Measurements from ENCODE around the gene COPZ2.
"Not testable (repeated sequence)": the region's sequence is repeated elsewhere in the genome, so short reads cannot be mapped to it uniquely, and the experiment has no call there.

Gene COPZ2

DNA sequence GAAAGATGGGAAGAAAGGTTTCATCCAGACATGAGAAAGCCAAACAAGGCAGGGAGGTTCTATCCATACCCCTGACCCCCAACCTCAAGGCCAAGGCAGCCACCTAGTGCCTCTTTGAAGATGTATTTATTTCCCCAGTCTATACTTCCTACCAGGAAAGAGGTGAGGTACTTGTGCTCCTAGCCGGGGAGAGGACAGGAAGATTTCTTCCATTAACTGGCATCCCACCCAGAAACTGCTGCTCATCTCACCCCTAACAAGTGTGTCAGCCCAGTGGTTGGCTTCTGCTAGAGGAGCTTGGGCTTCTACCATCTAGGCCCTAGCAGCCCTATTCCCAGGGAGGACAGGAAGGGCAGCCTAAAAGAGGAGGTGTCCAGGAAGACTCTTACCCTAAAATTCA is 8.9 kb downstream of the COPZ2 start:
- no peak for TF ChIP-seq ZNF274 (IDR thresholded peaks at IDR 0.05; ENCODE audit: low read depth, low read length)
- no peak overlapping the region for H3K4me3 ChIP-seq (ENCODE audit: low read length)

DNA sequence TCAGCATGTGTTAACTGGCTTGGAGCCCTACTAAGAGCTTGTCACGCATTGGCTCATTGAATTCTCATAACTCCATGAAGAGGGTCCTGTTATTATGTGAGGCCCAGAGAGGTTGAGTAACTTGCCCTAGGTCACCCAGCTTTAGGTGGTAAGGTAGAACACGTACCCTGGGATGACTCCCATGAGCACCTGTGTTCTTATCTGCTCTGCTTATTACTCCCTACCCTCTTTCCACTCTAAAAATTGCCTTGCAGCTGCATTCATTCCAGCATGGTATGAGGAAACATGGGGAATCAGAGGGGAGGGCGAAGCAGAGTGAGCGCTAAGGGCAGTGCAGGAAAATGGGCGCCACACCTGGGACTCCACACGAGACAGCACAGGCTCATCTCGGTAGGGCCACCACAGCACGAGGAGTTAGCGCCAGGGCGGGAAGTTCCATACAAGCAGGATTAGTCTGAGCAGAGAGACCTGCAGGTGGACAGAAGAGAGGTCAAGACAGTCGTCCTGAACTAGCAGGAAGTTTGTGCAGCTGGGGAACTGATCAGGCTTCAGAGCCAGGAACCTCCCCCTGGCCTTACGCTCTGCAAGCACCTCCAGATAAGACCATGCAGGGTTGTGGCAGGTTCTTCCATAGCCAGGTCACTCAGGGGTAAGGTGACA is 10.1 kb downstream of the COPZ2 start:
- no peak overlapping the region for H3K4me3 ChIP-seq (ENCODE audit: low read length)
- TF ChIP-seq ZNF274 (IDR thresholded peaks at IDR 0.05; ENCODE audit: low read depth, low read length) = no peak

DNA sequence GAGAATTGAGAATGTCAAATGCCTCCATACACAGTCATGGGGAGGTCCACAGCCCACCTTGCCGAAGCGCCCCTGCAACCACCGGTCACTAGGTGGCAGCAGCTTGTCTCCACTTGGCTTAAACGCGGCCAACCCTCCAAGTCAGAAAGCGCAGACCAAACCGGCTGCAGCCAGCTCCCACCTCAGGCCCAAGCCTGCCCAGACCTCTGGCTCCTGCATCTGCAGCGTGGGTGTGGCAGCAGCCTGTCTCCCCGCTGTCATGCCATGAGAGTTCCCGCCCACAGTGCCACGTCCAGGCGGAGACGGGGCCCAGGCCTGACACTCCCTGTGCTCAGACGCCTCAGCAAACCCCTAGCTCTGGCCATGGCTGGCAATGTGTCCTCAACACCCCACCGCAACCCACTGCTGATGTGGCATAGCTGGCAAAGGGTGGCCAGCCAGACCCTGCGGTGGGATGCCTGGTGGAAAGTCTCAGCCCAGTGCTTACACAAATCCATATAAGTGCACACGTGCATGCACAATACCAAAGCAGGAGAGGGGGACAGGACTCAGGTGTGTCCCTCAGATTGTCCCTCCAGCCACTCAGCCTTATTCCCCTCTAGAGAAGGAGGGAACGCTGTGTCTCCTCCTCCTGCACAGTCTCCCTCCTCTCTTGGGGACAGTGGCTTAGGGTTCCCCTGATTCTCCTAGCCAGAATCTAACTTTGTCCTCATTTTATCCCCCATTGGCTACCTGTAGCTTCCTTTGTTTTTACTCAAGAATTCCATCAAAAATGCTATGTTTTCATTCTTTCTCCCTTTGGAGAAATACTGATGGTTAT is 10.9 kb downstream of the COPZ2 start:
- H3K4me3 ChIP-seq (ENCODE audit: low read length) = no peak overlapping the region
- TF ChIP-seq ZNF274 (IDR thresholded peaks at IDR 0.05; ENCODE audit: low read depth, low read length) = no peak

DNA sequence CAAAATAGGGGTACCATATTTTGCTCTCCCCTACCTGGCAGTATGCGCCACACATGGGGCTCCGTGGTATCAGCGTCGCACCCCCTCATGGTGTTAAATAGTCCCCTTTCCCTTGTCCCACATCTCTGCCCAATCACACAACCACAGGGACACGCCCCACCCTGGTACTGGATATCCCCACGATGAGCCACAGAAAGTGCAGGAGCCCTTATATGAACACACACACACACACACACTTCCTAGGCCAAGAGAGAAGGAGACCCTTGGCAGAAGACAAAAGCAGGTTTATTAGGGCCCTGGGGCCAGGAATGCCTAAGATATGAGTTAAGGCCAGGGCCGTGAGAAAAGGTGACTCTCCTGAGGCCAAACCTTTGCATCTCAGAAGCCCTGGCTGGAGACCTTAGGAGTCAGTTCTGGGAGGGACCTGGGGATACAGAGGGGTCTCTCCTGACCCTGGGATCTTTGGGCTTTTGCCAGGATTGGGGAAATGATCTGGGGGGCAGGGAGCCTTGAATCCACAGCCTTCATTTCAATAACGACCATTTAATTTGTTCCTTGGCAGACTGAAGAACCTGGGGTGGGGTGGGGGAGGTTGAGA is 11.6 kb downstream of the COPZ2 start:
- H3K4me3 ChIP-seq (ENCODE audit: low read length) = no peak overlapping the region; the same call in 1 of the 2 replicates

DNA sequence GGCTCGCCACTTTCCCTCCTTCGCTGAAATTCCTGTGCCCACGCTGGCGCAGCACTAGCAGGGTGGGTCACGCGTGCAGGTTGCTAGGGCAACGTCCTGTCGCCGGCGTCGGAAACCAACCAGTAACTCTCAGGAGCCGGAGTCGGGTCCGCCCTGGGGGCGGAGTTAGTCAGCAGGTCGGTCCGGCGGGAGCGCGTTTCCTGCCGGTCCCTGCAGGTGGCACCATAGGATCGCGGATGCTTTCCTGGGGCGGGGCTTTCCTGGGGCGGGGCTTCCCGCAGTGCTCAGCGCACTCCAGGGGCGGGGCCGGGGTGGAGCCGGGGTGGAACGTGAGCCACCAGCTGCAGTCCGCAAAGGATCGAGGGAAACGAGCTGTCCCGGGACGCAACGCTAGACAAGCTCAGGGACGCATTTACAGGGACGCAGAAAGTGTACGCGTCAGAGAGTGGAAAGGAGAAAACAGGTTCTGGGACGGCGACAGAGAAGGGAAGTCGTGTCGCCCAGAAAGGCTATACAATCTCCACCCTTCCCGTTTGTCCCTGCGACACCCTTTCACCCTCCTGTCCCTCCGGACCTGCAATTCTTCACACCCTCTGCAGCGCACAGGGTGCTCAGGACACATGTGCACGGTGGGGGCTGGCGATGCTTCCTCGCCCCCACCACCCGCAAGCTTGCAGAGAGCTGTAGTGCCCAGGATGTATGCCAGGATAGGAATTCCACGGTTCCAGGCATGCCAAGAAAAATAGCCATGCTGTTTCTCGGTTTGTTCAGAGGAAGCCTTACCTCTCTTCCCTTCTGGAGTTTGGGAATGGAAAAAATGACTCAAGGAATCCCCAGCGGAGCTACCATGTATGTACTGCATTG is 12.3 kb downstream of the COPZ2 start:
- no peak for TF ChIP-seq ZNF274 (IDR thresholded peaks at IDR 0.05; ENCODE audit: low read depth, low read length)
- H3K4me3 ChIP-seq (ENCODE audit: low read length) = peak overlapping the region; percentile 46

More for the DNA sequence above, 11.6 kb downstream of the COPZ2 start:
- no peak for TF ChIP-seq ZNF274 (IDR thresholded peaks at IDR 0.05; ENCODE audit: low read depth, low read length)

DNA sequence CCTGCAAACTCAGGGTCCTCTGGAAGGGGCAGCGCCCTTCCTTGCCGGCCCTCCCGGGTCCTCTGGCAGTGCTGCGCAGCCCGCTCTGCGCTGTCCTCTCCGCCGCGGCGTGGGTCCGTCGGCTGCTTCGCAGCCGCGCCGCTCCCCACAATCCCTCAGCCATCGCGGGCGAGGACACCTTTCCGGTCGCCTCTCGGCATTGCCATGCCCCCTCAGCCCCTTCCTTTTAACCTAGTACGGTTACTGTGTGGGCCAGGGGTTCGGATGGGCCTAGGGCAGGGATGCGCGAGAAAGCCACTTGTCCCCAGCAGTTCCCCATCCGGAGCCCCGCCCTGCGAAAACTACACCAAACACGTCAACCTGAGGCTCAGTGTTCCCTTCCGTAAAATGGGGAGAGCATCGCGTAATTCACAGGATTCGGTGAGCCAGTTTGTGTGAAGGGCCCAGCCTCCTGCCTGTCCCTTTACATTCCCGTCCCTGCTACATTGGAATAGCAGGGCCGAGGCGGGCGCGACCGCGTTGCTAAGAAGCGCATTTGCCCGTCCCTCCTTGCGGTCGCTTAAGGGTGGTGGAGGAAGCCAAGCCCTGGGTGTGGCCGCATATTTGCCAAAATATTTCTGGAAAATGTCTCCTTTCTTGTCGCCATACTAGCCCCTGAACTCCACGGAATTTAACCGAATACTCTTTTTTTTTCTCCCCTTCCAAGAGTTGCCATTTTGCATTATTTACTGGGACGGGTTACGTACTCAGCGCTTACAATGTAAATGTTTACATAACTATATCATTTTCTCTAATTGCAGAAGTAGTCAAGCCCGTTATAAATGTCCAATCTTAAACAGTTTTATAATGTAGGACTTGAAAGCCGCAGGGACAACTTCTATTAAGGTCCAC is 13.2 kb downstream of the COPZ2 start:
- H3K4me3 ChIP-seq (ENCODE audit: low read length) = peak overlapping the region; percentile 42
- TF ChIP-seq ZNF274 (IDR thresholded peaks at IDR 0.05; ENCODE audit: low read depth, low read length) = no peak

DNA sequence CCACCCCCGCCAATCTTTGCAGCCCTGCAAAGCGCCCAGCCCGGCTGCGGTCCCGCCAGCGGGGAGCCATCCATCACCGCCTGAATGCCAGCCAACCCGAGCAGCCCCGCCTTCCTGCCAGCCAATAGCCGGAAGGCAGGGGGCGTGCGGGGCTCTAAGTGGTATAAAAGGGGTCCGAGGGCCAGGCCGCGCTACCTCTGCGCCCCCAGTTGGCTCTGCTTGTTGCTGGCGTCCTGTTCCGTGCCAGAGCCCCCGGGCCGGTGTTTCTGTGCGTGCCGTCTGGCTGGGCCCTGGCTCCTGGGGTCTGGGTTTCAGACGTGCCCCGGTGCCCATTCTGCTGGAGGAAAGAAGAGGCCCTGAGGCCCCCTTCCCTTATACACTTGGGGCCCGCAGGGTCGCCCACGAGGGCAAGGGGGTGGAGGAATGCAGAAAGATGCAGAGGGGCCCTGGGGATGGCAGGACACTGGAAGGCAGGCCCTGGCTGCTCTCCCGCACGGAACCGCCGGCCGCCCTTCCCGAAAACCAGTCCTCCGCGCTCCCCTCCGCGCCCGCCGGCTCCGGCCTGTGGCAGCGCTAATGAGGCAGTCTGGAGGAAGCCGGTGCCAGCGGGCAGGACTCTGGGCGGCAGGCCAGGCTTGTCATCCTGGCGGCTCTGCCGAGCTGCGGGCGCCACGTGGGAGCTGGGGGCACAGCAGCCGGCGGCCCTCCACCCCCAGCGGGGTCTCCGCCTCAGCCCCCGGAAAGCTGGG is 14.0 kb downstream of the COPZ2 start:
- no peak for TF ChIP-seq ZNF274 (IDR thresholded peaks at IDR 0.05; ENCODE audit: low read depth, low read length)

DNA sequence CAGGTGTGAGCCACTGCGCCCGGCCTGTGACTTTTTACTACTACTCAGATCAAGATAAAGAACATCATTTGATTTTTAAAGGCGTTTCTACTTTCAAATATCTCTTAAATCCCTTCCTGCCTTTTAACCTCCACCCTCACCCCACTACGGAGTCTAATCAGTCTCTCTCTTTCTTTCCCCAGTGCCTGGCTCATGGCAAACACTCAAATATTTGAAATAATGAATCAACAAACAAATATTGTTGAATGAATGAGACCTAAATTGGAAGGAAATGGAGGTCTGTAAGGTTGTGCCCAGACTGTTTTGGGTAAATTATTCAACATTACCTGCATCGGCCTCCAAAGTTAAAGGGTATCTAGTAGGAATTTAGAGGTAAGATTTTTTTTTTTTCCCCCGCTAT is 14.7 kb downstream of the COPZ2 start:
- H3K4me3 ChIP-seq (ENCODE audit: low read length) = no peak overlapping the region
- TF ChIP-seq ZNF274 (IDR thresholded peaks at IDR 0.05; ENCODE audit: low read depth, low read length) = no peak

More for the DNA sequence above, 14.0 kb downstream of the COPZ2 start:
- H3K4me3 ChIP-seq (ENCODE audit: low read length) = peak overlapping the region; percentile 42; the same call in 1 of the 2 replicates

DNA sequence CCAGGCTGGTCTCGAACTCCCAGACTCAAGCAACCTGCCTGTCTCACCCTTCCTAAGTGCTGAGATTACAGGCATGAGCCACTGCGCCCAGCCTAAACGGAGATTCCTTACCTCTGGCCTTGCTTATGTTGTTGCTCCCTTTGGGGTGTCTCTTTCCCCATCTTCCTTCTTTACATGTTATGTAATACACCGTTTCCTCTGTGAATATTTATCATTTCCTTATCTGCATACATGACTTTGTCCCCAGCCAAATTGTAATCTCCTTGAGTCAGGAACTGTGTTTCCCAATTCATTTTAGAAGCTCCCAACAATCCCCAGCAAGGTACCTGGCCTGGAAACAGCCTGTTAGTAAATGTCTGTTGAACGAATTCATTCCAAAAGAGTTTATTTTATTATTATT is 15.7 kb downstream of the COPZ2 start:
- TF ChIP-seq ZNF274 (IDR thresholded peaks at IDR 0.05; ENCODE audit: low read depth, low read length) = no peak
- H3K4me3 ChIP-seq (ENCODE audit: low read length) = no peak overlapping the region

DNA sequence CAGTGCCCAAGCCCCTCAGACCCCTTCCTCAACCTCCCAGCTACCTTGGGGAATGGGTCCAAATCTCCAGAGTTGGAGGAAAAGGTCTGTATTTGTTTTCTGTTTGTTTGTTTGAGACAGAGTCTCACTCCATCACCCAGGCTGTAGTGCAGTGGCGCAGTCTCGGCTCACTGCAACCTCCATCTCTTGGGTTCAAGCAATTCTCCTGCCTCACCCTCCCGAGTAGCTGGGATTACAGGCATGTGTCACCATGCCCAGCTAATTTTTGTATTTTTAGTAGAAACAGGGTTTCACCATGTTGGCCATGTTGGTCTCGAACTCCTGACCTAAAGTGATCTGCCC is 19.8 kb downstream of the COPZ2 start:
- not testable (repeated sequence) for H3K4me3 ChIP-seq (ENCODE audit: low read length)

DNA sequence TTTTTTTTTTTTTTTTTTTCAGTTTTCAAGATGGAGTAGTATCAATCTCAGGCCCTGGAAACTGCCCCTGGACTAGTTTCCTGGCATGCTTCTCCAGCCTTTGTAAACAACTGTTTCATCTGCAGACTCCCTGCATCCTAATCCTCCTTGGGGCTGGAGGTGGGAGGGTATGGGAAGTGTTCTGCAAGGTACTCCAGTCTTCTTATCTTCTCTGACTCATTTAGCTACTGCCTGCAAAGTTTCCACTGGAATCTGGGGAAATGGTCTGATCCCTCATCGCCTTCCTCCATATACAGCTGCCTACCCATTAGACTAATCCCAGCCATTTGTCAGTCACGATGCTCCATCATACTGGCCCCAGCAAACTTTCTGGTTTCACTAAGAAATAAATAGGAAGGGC is 21.5 kb downstream of the COPZ2 start:
- H3K4me3 ChIP-seq (ENCODE audit: low read length) = no peak overlapping the region
- TF ChIP-seq ZNF274 (IDR thresholded peaks at IDR 0.05; ENCODE audit: low read depth, low read length) = no peak

DNA sequence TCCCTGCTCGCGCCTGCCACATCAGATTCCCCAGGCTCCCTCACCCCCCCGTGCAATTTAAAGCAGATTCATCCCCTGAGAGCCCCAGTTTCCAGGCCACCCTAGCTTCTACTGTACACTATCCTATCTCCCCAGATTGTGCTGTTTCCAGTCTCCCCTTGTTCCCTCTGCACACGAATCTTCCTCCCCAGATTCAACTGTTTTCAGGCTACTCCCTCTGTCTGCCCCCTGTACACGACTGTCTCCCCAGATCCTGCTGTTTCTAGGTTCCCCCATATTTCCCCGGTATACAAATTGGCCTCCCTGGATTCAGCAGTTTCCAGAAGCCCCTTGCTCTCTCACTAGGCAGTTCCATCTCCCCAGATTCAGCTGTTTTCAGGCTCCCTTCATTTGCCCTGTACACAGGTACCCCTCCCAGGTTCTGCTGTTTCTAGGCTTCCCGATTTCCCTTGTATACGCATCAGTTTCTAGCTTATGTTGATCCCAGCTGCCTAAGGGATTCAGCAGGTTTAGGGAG is 22.9 kb downstream of the COPZ2 start:
- TF ChIP-seq ZNF274 (IDR thresholded peaks at IDR 0.05; ENCODE audit: low read depth, low read length) = no peak
- no peak overlapping the region for H3K4me3 ChIP-seq (ENCODE audit: low read length)
